RWPE2 (cell line): ENCODE data around the gene HDAC6.

Experiments
- ATAC-seq: fragments of 200-7000 bp; cut with Tn5 transposase; 3 replicates; pipeline ENCODE4 v1.9.1; 2021; ENCODE audit warnings: low read depth
- DNase-seq: peaks from one replicate; pipeline ENCODE4 v3.0.0-alpha.2; 2020; ENCODE audit warnings: low spot score
- H3K27ac ChIP-seq: fragments of 450-650 bp; 2 replicates; pipeline ENCODE4 v1.5.1; 2017; ENCODE audit warnings: mild to moderate bottlenecking; ENCODE audit not compliant: poor library complexity, severe bottlenecking
- H3K27me3 ChIP-seq: fragments of 250-450 bp; sonication (Bioruptor Pico); 2 replicates; pipeline ENCODE4 v1.5.1; 2021; ENCODE audit warnings: mild to moderate bottlenecking, moderate library complexity; ENCODE audit not compliant: insufficient read depth, poor library complexity, severe bottlenecking
- H3K36me3 ChIP-seq: fragments of 250-450 bp; sonication (Bioruptor Pico); 2 replicates; pipeline ENCODE4 v1.5.1; 2020; ENCODE audit warnings: low read depth, mild to moderate bottlenecking, moderate library complexity
- H3K4me1 ChIP-seq: fragments of 250-450 bp; sonication (Bioruptor Pico); 2 replicates; pipeline ENCODE4 v1.5.1; 2021; ENCODE audit warnings: mild to moderate bottlenecking, moderate library complexity; ENCODE audit not compliant: insufficient read depth, poor library complexity, severe bottlenecking
- H3K4me3 ChIP-seq: fragments of 250-450 bp; sonication (Bioruptor Pico); 2 replicates; pipeline ENCODE4 v1.5.1; 2021; ENCODE audit warnings: mild to moderate bottlenecking, moderate library complexity; ENCODE audit not compliant: severe bottlenecking
- H3K9me3 ChIP-seq: fragments of 250-450 bp; sonication (Bioruptor Pico); 2 replicates; pipeline ENCODE4 v1.5.1; 2021; ENCODE audit warnings: mild to moderate bottlenecking, moderate library complexity; ENCODE audit not compliant: severe bottlenecking
- CTCF ChIP-seq: fragments of 450-650 bp; IDR thresholded peaks from one replicate; pipeline ENCODE4 v1.5.1; 2017; ENCODE audit warnings: mild to moderate bottlenecking, moderate library complexity; ENCODE audit not compliant: poor library complexity, severe bottlenecking

The HDAC6 gene

GRCh38 chrX:48800574-48801279 is 1.1 kb upstream of the HDAC6 start:
- ATAC-seq = no peak
- H3K4me3 ChIP-seq = peak overlapping the region; percentile 70

GRCh38 chrX:48802089-48802904 is 430 bp downstream of the HDAC6 start:
- Histone ChIP-seq H3K27me3 (no peaks in the 10 kb centered on the region), H3K36me3 (peaks cover 7% of the 10 kb centered on the region), H3K27ac (peak overlapping the region; percentile 69), H3K4me3 (peak overlapping the region; percentile 47), H3K4me1 (no peaks in the 10 kb centered on the region), H3K9me3 (no peaks in the 10 kb centered on the region)
- DNase-seq = peak; percentile 79
- no peak for TF ChIP-seq CTCF
- peak; percentile 68 for ATAC-seq

More at GRCh38 chrX:48800574-48801279, 1.1 kb upstream of the HDAC6 start:
- peaks cover 7% of the 10 kb centered on the region for H3K36me3 ChIP-seq
- TF ChIP-seq CTCF = no peak
- H3K9me3 ChIP-seq = no peaks in the 10 kb centered on the region
- no peaks in the 10 kb centered on the region for H3K4me1 ChIP-seq
- H3K27me3 ChIP-seq = no peaks in the 10 kb centered on the region
- no peak for DNase-seq
- H3K27ac ChIP-seq = peak overlapping the region; percentile 69

- H3K4me1 ChIP-seq = no peaks in the 10 kb centered on the region
- no peak for TF ChIP-seq CTCF
- H3K36me3 ChIP-seq = peaks cover 7% of the 10 kb centered on the region
- peak overlapping the region; percentile 69 for H3K27ac ChIP-seq
- H3K27me3 ChIP-seq = no peaks in the 10 kb centered on the region
- H3K9me3 ChIP-seq = no peaks in the 10 kb centered on the region
- ATAC-seq (no peak), DNase-seq (no peak)
- H3K4me3 ChIP-seq = peak overlapping the region; percentile 47
These were observed 986 bp downstream of the HDAC6 start for GRCh38 chrX:48802905-48803200.

GRCh38 chrX:48806081-48806480 is 4.2 kb downstream of the HDAC6 start:
- Histone ChIP-seq H3K27me3 (no peaks in the 10 kb centered on the region), H3K36me3 (peaks cover 10% of the 10 kb centered on the region), H3K4me1 (no peaks in the 10 kb centered on the region), H3K4me3 (no peak overlapping the region), H3K9me3 (no peaks in the 10 kb centered on the region), H3K27ac (no peak overlapping the region)
- no peak for TF ChIP-seq CTCF
- DNase-seq = no peak
- ATAC-seq = no peak

GRCh38 chrX:48813644-48814043 is 11.8 kb downstream of the HDAC6 start:
- DNase-seq (no peak), ATAC-seq (no peak)
- H3K4me1 ChIP-seq = no peaks in the 10 kb centered on the region
- H3K27ac ChIP-seq = no peak overlapping the region
- TF ChIP-seq CTCF = no peak
- H3K9me3 ChIP-seq = no peaks in the 10 kb centered on the region
- H3K27me3 ChIP-seq = no peaks in the 10 kb centered on the region
- peaks cover 6% of the 10 kb centered on the region; the same call in 1 of the 2 replicates for H3K36me3 ChIP-seq
- no peak overlapping the region for H3K4me3 ChIP-seq
